HepG2 (cell line): ENCODE measurements around the gene SPACA4. TPM values are rescaled to one million over a fixed set of nuclear protein-coding genes. Genes with fewer than 3 reads are reported as not detected.

ENCODE experiments used
- ATAC-seq: fragments of 200-7000 bp; cut with Tn5 transposase; 3 replicates; pipeline ENCODE4 v1.9.1; 2020; ENCODE audit warnings: mild to moderate bottlenecking, moderate library complexity
- BruUV-seq: library from RNA; stranded (reverse); fragments of 400-500 nt; replicated peaks from 2 replicates; lab custom pipeline; 2021; lab: Mats Ljungman, UMichigan
- CTCF ChIA-PET: fragments of 300-600 bp; formaldehyde crosslinking; extraction: SDS; loops from one replicate; lab custom pipeline; 2021; ENCODE audit warnings: low total read pairs, inconsistent platforms, low intra/inter-chr PET ratio; lab: Yijun Ruan, JAX
- POLR2A ChIA-PET: fragments of 350-600 bp; sonication (Branson Sonifier 250); formaldehyde crosslinking; loops from one replicate; lab custom pipeline; 2020; ENCODE audit warnings: antibody characterized with exemption, inconsistent platforms; lab: Yijun Ruan, JAX
- DNase-seq: peaks from one replicate; pipeline ENCODE4 v3.0.0-alpha.2; 2015; ENCODE audit warnings: low spot score
- FAIRE-seq: peaks from 3 replicates; lab custom pipeline; 2011; peaks lifted over from hg19 to GRCh38; lab: Jason Lieb, UNC
- H2AFZ ChIP-seq: one replicate; pipeline ENCODE4 v1.6.1; 2011; ENCODE audit warnings: low read length, inconsistent platforms
- H3K27ac ChIP-seq: fragments of 300-600 bp; 3 replicates; pipeline ENCODE4 v1.8.0; 2011; ENCODE audit warnings: mixed run types, mild to moderate bottlenecking, mixed read lengths, low read length, inconsistent platforms; ENCODE audit not compliant: insufficient read depth; ENCODE audit errors: extremely low read length
- H3K27me3 ChIP-seq, 2 experiments: fragments of 200-600 bp in 1 of 2; 2 replicates in 1 of 2; 3 replicates in 1 of 2; pipeline versions ENCODE4 v1.6.0 to v1.8.0; 2011; ENCODE audit warnings: low read length in 2 of 2, mild to moderate bottlenecking in 2 of 2, moderate library complexity in 2 of 2, inconsistent platforms in 1 of 2; ENCODE audit not compliant: insufficient read depth in 2 of 2, control insufficient read depth in 1 of 2
- H3K36me3 ChIP-seq, 2 experiments: fragments of 200-600 bp in 1 of 2; replicated peaks in 1 of 2; 2 replicates in 1 of 2; 3 replicates in 1 of 2; pipeline versions ENCODE4 v1.5.1 to v1.8.0; 2011; ENCODE audit warnings: low read length in 2 of 2, inconsistent platforms in 1 of 2; ENCODE audit not compliant: insufficient read depth in 2 of 2, control insufficient read depth in 1 of 2
- H3K4me1 ChIP-seq: 2 replicates; pipeline ENCODE4 v1.5.1; 2012; ENCODE audit warnings: low read length, inconsistent platforms; ENCODE audit not compliant: insufficient read depth
- H3K4me2 ChIP-seq: 2 replicates; pipeline ENCODE4 v1.6.0; 2011; ENCODE audit warnings: low read depth, low read length, inconsistent platforms
- H3K4me3 ChIP-seq, 3 experiments: fragments of 200-600 bp in 1 of 3; sonication (generic), shearing (Covaris generic) in 1 of 3; replicated peaks in 1 of 3; 2 replicates each; pipeline ENCODE4 v1.5.1; 2011 to 2016; ENCODE audit warnings: low read length in 3 of 3, inconsistent platforms in 2 of 3, low read depth in 2 of 3, mild to moderate bottlenecking in 2 of 3, control low read depth in 1 of 3, mixed read lengths in 1 of 3; ENCODE audit not compliant: insufficient read depth in 1 of 3
- H3K79me2 ChIP-seq: one replicate; pipeline ENCODE4 v1.6.1; 2011; ENCODE audit warnings: low read length, inconsistent platforms; ENCODE audit not compliant: insufficient read depth
- H3K9ac ChIP-seq: 2 replicates; pipeline ENCODE4 v1.6.0; 2011; ENCODE audit warnings: mild to moderate bottlenecking, low read depth, low read length, inconsistent platforms; ENCODE audit not compliant: insufficient read depth
- H3K9me3 ChIP-seq: 2 replicates; pipeline ENCODE4 v1.5.1; 2012; ENCODE audit warnings: mild to moderate bottlenecking, low read length
- H4K20me1 ChIP-seq: 2 replicates; pipeline ENCODE4 v1.6.0; 2011; ENCODE audit warnings: inconsistent platforms, mild to moderate bottlenecking, low read length, moderate library complexity; ENCODE audit not compliant: insufficient read depth
- CSRNP2 ChIP-seq: sonication (generic); formaldehyde crosslinking; conservative IDR thresholded peaks from 2 replicates; pipeline ENCODE4 v1.8.0; 2022; ENCODE audit warnings: low read depth, missing genetic modification reagents
- DMAP1 ChIP-seq: IDR thresholded peaks from 2 replicates; pipeline ENCODE4 v1.6.1; 2016
- HES4 ChIP-seq: sonication (generic); formaldehyde crosslinking; IDR thresholded peaks from 2 replicates; pipeline ENCODE4 v1.9.0; 2021; ENCODE audit warnings: mild to moderate bottlenecking, missing genetic modification reagents, borderline replicate concordance
- HIVEP1 ChIP-seq: sonication (generic); formaldehyde crosslinking; IDR thresholded peaks from 2 replicates; pipeline ENCODE4 v1.4.0; 2020; ENCODE audit warnings: mild to moderate bottlenecking, missing genetic modification reagents
- HNRNPK ChIP-seq: fragments of 200-400 bp; formaldehyde crosslinking; IDR thresholded peaks from 2 replicates; pipeline ENCODE4 v1.6.1; 2018; ENCODE audit warnings: low read length, low read depth, moderate library complexity, mild to moderate bottlenecking; ENCODE audit not compliant: poor library complexity, severe bottlenecking
- KLF11 ChIP-seq: IDR thresholded peaks from 2 replicates; pipeline ENCODE4 v1.6.1; 2016; ENCODE audit warnings: missing compliant biosample characterization
- PHF21A ChIP-seq: sonication (generic); formaldehyde crosslinking; IDR thresholded peaks from 2 replicates; pipeline ENCODE4 v1.5.0; 2020; ENCODE audit warnings: mild to moderate bottlenecking, missing genetic modification reagents
- RNF219 ChIP-seq: sonication (generic); formaldehyde crosslinking; IDR thresholded peaks from 2 replicates; pipeline ENCODE4 v1.5.0; 2020; ENCODE audit warnings: mild to moderate bottlenecking, missing genetic modification reagents
- SRSF4 ChIP-seq: fragments of 200-400 bp; formaldehyde crosslinking; IDR thresholded peaks from one replicate; pipeline ENCODE4 v1.6.1; 2018; ENCODE audit warnings: mild to moderate bottlenecking, low read depth, low read length, moderate library complexity; ENCODE audit not compliant: poor library complexity, severe bottlenecking
- ZNF432 ChIP-seq: sonication (generic); formaldehyde crosslinking; IDR thresholded peaks from 2 replicates; pipeline ENCODE4 v1.5.0; 2020; ENCODE audit warnings: missing genetic modification reagents, mild to moderate bottlenecking, borderline replicate concordance
- ZNF549 ChIP-seq: sonication (generic); formaldehyde crosslinking; IDR thresholded peaks from 2 replicates; pipeline ENCODE4 v1.5.0; 2020; ENCODE audit warnings: missing genetic modification reagents
- ZNF570 ChIP-seq: sonication (generic); formaldehyde crosslinking; IDR thresholded peaks from 2 replicates; pipeline ENCODE4 v1.4.0; 2020; ENCODE audit warnings: mild to moderate bottlenecking, missing genetic modification reagents, borderline replicate concordance
- ZNF672 ChIP-seq: sonication (generic); formaldehyde crosslinking; IDR thresholded peaks from 2 replicates; pipeline ENCODE4 v1.8.1; 2022; ENCODE audit warnings: missing genetic modification reagents
- WGBS: methylation state at CpG from one replicate; pipeline ENCODE4 v1.1.6; 2017; ENCODE audit warnings: low lambda C conversion rate; 5-methylcytosine and 5-hydroxymethylcytosine counted together
- in situ Hi-C: cut with HindIII; loops from 2 replicates; pipeline ENCODE4 v1.10.0; 2017; ENCODE audit warnings: low pct_unique_long_range_greater_than_20kb; ENCODE audit not compliant: extremely low pct_ligation_motif_present
- intact Hi-C: fragments of 100-400 bp; cut with micrococcal nuclease; formaldehyde crosslinking; loops from one replicate; pipeline ENCODE4 v1.10.0; 2022; ENCODE audit not compliant: unreplicated experiment
- polyA plus RNA-seq, 8 experiments: library from polyadenylated mRNA; depleted of rRNA in 3 of 8; stranded (reverse) in 7 of 8; unstranded in 1 of 8; fragments of >200 nt; fragmentation: Illumina TruSeq in 4 of 8; extraction: Trizol in 4 of 8; gene quantifications; 2 replicates each; pipeline versions ENCODE4 v1.2.1 to v1.2.3, GENCODE V29; 2011 to 2016; ENCODE audit warnings: low read depth in 4 of 8, missing spikeins in 1 of 8, mixed read lengths in 1 of 8; ENCODE audit not compliant: insufficient read depth in 1 of 8
- total RNA-seq, 5 experiments: library from RNA; depleted of rRNA; stranded (reverse); fragments of >200 nt; fragmentation: Illumina TruSeq; extraction: Trizol; gene quantifications; 2 replicates each; pipeline ENCODE4 v1.2.3, GENCODE V29; 2016; ENCODE audit warnings: low read depth in 1 of 5
- TF ChIP-seq, protein P1 (sequence below): IDR thresholded peaks from 2 replicates; pipeline ENCODE4 v1.6.1; 2018; ENCODE audit warnings: missing genetic modification reagents, mild to moderate bottlenecking, missing compliant biosample characterization

The SPACA4 gene
- total and polyA plus RNA-seq, 2 of the 13 experiments (the other 11 are each of a cell fraction or from before 2014, with no cell fraction given), result not detected

DNA sequence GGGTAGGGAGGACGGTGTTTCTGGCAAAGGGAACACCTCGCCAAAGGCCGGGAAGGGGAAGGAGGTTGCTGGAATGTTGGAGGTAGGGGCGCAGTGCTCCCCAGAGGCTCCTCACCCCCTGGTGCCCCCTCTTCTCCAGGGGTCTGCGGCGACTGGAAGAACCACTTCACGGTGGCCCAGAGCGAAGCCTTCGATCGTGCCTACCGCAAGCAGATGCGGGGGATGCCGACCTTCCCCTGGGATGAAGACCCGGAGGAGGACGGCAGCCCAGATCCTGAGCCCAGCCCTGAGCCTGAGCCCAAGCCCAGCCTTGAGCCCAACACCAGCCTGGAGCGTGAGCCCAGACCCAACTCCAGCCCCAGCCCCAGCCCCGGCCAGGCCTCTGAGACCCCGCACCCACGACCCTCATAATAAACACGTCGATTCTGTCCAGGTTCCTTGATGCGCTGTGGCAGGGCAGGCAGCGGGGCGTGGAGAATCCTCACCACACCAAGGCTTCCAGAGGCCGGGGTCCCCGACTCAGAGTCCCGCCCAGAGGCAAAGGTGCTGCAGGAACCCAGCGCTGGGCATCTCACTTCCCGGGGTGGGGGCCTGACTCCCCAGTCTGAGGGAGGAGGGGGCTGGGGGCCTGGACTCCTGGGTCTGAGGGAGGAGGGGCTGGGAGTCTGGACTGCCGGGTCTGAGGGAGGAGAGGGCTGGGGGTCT lies 7.4 kb upstream of the SPACA4 start:
- H3K4me3 ChIP-seq, result no peak overlapping the region
- H3K4me2 ChIP-seq, result no peak overlapping the region
- H3K36me3 ChIP-seq, result no peaks in the 10 kb centered on the region
- H4K20me1 ChIP-seq, result no peaks in the 10 kb centered on the region
- no peaks in the 10 kb centered on the region for H3K9me3 ChIP-seq
- ATAC-seq (no peak), DNase-seq (no peak), FAIRE-seq (no peak)
- intact Hi-C loops (no loop called here), in situ Hi-C loops (no loop called here)
- no peak overlapping the region for H3K9ac ChIP-seq
- POLR2A ChIA-PET, result interaction anchor here (0.6 kb wide), 1 partner anchor 250 kb away, joined by 3 read pairs; no protein-coding TSS in a partner anchor
- H3K27ac ChIP-seq, result no peak overlapping the region
- H2AFZ ChIP-seq, result no peak overlapping the region
- BruUV-seq, result no TSS peak
- CTCF ChIA-PET, result no interaction called here
- peaks cover 0 to 12% of the 10 kb centered on the region in 2 experiments; a peak in 2 of 5 replicates for H3K27me3 ChIP-seq
- H3K4me1 ChIP-seq, result 0 out of 2 replicates have a peak, but pooled peaks cover 6% of the 10 kb centered on the region
- 34% methylated on average over 7 of the region's 30 CpGs for WGBS
- H3K79me2 ChIP-seq, result no peaks in the 10 kb centered on the region
- TF ChIP-seq ZNF672 (no peak), HNRNPK (no peak), HES4 (CRISPR knock-in tag) (no peak), KLF11 (no peak), ZNF570 (no peak), CSRNP2 (CRISPR knock-in tag) (no peak), RNF219 (no peak), PHF21A (CRISPR knock-in tag) (no peak), HIVEP1 (CRISPR knock-in tag) (no peak), SRSF4 (no peak), DMAP1 (CRISPR knock-in tag) (no peak), ZNF549 (no peak), ZNF432 (CRISPR knock-in tag) (no peak)
- TF ChIP-seq, protein P1, sequence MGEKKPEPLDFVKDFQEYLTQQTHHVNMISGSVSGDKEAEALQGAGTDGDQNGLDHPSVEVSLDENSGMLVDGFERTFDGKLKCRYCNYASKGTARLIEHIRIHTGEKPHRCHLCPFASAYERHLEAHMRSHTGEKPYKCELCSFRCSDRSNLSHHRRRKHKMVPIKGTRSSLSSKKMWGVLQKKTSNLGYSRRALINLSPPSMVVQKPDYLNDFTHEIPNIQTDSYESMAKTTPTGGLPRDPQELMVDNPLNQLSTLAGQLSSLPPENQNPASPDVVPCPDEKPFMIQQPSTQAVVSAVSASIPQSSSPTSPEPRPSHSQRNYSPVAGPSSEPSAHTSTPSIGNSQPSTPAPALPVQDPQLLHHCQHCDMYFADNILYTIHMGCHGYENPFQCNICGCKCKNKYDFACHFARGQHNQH (CRISPR knock-in tag), result no peak
